ENCODE results near the gene SLC4A8. TPM values are rescaled to one million over a fixed set of nuclear protein-coding genes. Genes with fewer than 3 reads are reported as not detected.

SLC4A8 gene
- polyA plus RNA-seq, 1 donor (not counting 4 experiments of a cell fraction or from before 2014, with no cell fraction given): 2.3 TPM

DNA sequence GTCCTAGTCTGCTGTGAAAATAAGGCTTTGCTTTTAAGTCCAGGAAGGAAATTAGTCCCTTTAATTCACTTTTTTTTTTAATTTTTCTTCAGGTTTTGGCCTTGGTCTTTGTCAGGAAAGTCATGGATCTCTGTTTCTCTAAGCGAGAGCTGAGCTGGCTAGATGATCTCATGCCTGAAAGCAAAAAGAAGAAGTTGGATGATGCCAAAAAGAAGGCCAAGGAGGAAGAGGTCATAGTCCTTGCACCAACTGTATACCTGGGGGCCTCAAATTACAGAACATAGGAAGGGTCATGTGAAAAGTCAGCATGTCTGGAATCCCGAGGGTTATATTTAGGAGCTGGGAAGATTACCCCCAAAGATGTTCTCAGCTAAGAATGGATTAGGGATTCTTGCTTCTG, 72.3 kb downstream of the SLC4A8 start:
- Histone ChIP-seq H3K9me3 (ENCODE audit: control insufficient read depth, low read depth, low read length) (no peaks in the 10 kb centered on the region), H3K36me3 (ENCODE audit: control insufficient read depth in 2 of 2, extremely low read depth in 1 of 2, insufficient read depth in 2 of 2, low read length in 2 of 2) (no peaks in the 10 kb centered on the region), H2AFZ (ENCODE audit: control insufficient read depth, low read length) (no peak overlapping the region), H4K20me1 (ENCODE audit: control insufficient read depth, extremely low read depth, insufficient read depth, low read length) (no peaks in the 10 kb centered on the region), H3K4me1 (ENCODE audit: control insufficient read depth, extremely low read depth, insufficient read depth, low read length) (no peaks in the 10 kb centered on the region), H3K4me3 (ENCODE audit: control insufficient read depth in 2 of 3, extremely low read depth in 1 of 3, insufficient read depth in 2 of 3, low read depth in 1 of 3, low read length in 3 of 3) (no peak overlapping the region), H3K9ac (ENCODE audit: control insufficient read depth, extremely low read depth, insufficient read depth, low read length) (no peak overlapping the region), H3K4me2 (ENCODE audit: control insufficient read depth, extremely low read depth, insufficient read depth, low read depth, low read length) (no peak overlapping the region), H3K27ac (ENCODE audit: control insufficient read depth, insufficient read depth, low read length) (no peak overlapping the region), H3K27me3 (ENCODE audit: control insufficient read depth, extremely low read depth, insufficient read depth, low read length) (no peaks in the 10 kb centered on the region), H3K9me1 (ENCODE audit: control insufficient read depth, extremely low read depth, insufficient read depth, low read length) (no peaks in the 10 kb centered on the region), H3K79me2 (ENCODE audit: control insufficient read depth, insufficient read depth, low read length) (no peaks in the 10 kb centered on the region)
- no peak for DNase-seq (ENCODE audit: low read depth, low spot score)
- dilution Hi-C loops (cut with MboI; ENCODE audit: extremely low pct_ligation_motif_present, low sequenced_read_pairs): no loop called here
- no peak for FAIRE-seq
- TF ChIP-seq, protein P1, sequence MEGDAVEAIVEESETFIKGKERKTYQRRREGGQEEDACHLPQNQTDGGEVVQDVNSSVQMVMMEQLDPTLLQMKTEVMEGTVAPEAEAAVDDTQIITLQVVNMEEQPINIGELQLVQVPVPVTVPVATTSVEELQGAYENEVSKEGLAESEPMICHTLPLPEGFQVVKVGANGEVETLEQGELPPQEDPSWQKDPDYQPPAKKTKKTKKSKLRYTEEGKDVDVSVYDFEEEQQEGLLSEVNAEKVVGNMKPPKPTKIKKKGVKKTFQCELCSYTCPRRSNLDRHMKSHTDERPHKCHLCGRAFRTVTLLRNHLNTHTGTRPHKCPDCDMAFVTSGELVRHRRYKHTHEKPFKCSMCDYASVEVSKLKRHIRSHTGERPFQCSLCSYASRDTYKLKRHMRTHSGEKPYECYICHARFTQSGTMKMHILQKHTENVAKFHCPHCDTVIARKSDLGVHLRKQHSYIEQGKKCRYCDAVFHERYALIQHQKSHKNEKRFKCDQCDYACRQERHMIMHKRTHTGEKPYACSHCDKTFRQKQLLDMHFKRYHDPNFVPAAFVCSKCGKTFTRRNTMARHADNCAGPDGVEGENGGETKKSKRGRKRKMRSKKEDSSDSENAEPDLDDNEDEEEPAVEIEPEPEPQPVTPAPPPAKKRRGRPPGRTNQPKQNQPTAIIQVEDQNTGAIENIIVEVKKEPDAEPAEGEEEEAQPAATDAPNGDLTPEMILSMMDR (optimal IDR thresholded peaks at IDR 0.05 in 1 of 3, IDR thresholded peaks at IDR 0.05 in 1 of 3, conservative IDR thresholded peaks at IDR 0.05 in 1 of 3; ENCODE audit: extremely low read depth in 1 of 3, insufficient read depth in 2 of 3, low read length in 3 of 3): no peak
- TF ChIP-seq EZH2 (IDR thresholded peaks at IDR 0.05; ENCODE audit: low read length): no peak

- no peak overlapping the region for H3K4me2 ChIP-seq (ENCODE audit: control insufficient read depth, extremely low read depth, insufficient read depth, low read depth, low read length)
- H3K79me2 ChIP-seq (ENCODE audit: control insufficient read depth, insufficient read depth, low read length): no peaks in the 10 kb centered on the region
- no peaks in the 10 kb centered on the region for H3K9me3 ChIP-seq (ENCODE audit: control insufficient read depth, low read depth, low read length)
- H3K36me3 ChIP-seq (ENCODE audit: control insufficient read depth in 2 of 2, extremely low read depth in 1 of 2, insufficient read depth in 2 of 2, low read length in 2 of 2): no peaks in the 10 kb centered on the region
- no peak overlapping the region for H3K9ac ChIP-seq (ENCODE audit: control insufficient read depth, extremely low read depth, insufficient read depth, low read length)
- H3K27me3 ChIP-seq (ENCODE audit: control insufficient read depth, extremely low read depth, insufficient read depth, low read length): no peaks in the 10 kb centered on the region
- no peak overlapping the region for H3K4me3 ChIP-seq (ENCODE audit: control insufficient read depth in 2 of 3, extremely low read depth in 1 of 3, insufficient read depth in 2 of 3, low read depth in 1 of 3, low read length in 3 of 3)
- H2AFZ ChIP-seq (ENCODE audit: control insufficient read depth, low read length): no peak overlapping the region
- H4K20me1 ChIP-seq (ENCODE audit: control insufficient read depth, extremely low read depth, insufficient read depth, low read length): no peaks in the 10 kb centered on the region
- H3K27ac ChIP-seq (ENCODE audit: control insufficient read depth, insufficient read depth, low read length): no peak overlapping the region
- dilution Hi-C loops (cut with MboI; ENCODE audit: extremely low pct_ligation_motif_present, low sequenced_read_pairs): no loop called here
- H3K9me1 ChIP-seq (ENCODE audit: control insufficient read depth, extremely low read depth, insufficient read depth, low read length): no peaks in the 10 kb centered on the region
- DNase-seq (ENCODE audit: low read depth, low spot score): no peak
- TF ChIP-seq, protein P1 (optimal IDR thresholded peaks at IDR 0.05 in 1 of 3, IDR thresholded peaks at IDR 0.05 in 1 of 3, conservative IDR thresholded peaks at IDR 0.05 in 1 of 3; ENCODE audit: extremely low read depth in 1 of 3, insufficient read depth in 2 of 3, low read length in 3 of 3): no peak
- no peak for TF ChIP-seq EZH2 (IDR thresholded peaks at IDR 0.05; ENCODE audit: low read length)
- FAIRE-seq: no peak
- H3K4me1 ChIP-seq (ENCODE audit: control insufficient read depth, extremely low read depth, insufficient read depth, low read length): no peaks in the 10 kb centered on the region
Measured at GRCh38 chr12:51504851-51505250, 80.2 kb downstream of the SLC4A8 start.
